Ecto neural progenitor cell (in vitro differentiated cells): ENCODE measurements around the gene MS4A10.
"Not testable (repeated sequence)": the region's sequence is repeated elsewhere in the genome, so short reads cannot be mapped to it uniquely, and the experiment has no call there.

Experiments
- DNase-seq: peaks from one replicate; pipeline ENCODE4 v3.0.0-alpha.2; 2018; ENCODE audit warnings: low spot score

Gene MS4A10

GRCh38 chr11:60788401-60789125, 3.4 kb downstream of the MS4A10 start:
- DNase-seq = no peak

- DNase-seq = no peak
Observed at GRCh38 chr11:60790726-60791125, 5.6 kb downstream of the MS4A10 start.

- DNase-seq = no peak
Observed at GRCh38 chr11:60791153-60791933, 6.2 kb downstream of the MS4A10 start.

- DNase-seq = no peak
Observed at GRCh38 chr11:60792521-60792920, 7.4 kb downstream of the MS4A10 start.

- DNase-seq = no peak
Observed at GRCh38 chr11:60795291-60795690, 10.2 kb downstream of the MS4A10 start.

GRCh38 chr11:60797846-60798630, 12.9 kb downstream of the MS4A10 start:
- DNase-seq = no peak

- DNase-seq = no peak
Observed at GRCh38 chr11:60798631-60799030, 13.5 kb downstream of the MS4A10 start.

GRCh38 chr11:60801194-60801593, 16.1 kb downstream of the MS4A10 start:
- no peak for DNase-seq

GRCh38 chr11:60803273-60803936, 18.3 kb downstream of the MS4A10 start:
- DNase-seq = no peak

- no peak for DNase-seq
Observed at GRCh38 chr11:60809249-60809648, 24.1 kb downstream of the MS4A10 start.

- DNase-seq = no peak
Observed at GRCh38 chr11:60809691-60810090, 24.6 kb downstream of the MS4A10 start.

GRCh38 chr11:60810151-60810550, 25.0 kb downstream of the MS4A10 start:
- DNase-seq = no peak

- no peak for DNase-seq
Observed at GRCh38 chr11:60810569-60810968, 25.4 kb downstream of the MS4A10 start.

GRCh38 chr11:60813324-60813723, 28.2 kb downstream of the MS4A10 start:
- DNase-seq = no peak

GRCh38 chr11:60814112-60814511, 29.0 kb downstream of the MS4A10 start:
- no peak for DNase-seq

- no peak for DNase-seq
Observed at GRCh38 chr11:60816590-60817157, 31.5 kb downstream of the MS4A10 start.

- DNase-seq = no peak
Observed at GRCh38 chr11:60818057-60818456, 32.9 kb downstream of the MS4A10 start.

- DNase-seq = no peak
Observed at GRCh38 chr11:60821827-60822599, 36.9 kb downstream of the MS4A10 start.

- DNase-seq = not testable (repeated sequence)
Observed at GRCh38 chr11:60823745-60824306, 38.7 kb downstream of the MS4A10 start.

- DNase-seq = no peak
Observed at GRCh38 chr11:60825118-60825517, 40.0 kb downstream of the MS4A10 start.

GRCh38 chr11:60825790-60826189, 40.7 kb downstream of the MS4A10 start:
- DNase-seq = no peak
